Pulmonary artery endothelial cell (primary cell): ENCODE results near the gene TNKS1BP1. TPM values are rescaled to one million over a fixed set of nuclear protein-coding genes. Genes with fewer than 3 reads are reported as not detected.

ENCODE experiments used
- DNase-seq: peaks from one replicate; pipeline ENCODE4 v3.0.0-alpha.2; 2011; ENCODE audit warnings: low read depth, low spot score
- total RNA-seq: library from RNA; depleted of rRNA; stranded (reverse); fragments of >200 nt; gene quantifications from 2 replicates; pipeline ENCODE4 v1.2.3, GENCODE V29; 2014

The TNKS1BP1 gene
- total RNA-seq, 1 donor from 2014 or later: 107 TPM

DNA sequence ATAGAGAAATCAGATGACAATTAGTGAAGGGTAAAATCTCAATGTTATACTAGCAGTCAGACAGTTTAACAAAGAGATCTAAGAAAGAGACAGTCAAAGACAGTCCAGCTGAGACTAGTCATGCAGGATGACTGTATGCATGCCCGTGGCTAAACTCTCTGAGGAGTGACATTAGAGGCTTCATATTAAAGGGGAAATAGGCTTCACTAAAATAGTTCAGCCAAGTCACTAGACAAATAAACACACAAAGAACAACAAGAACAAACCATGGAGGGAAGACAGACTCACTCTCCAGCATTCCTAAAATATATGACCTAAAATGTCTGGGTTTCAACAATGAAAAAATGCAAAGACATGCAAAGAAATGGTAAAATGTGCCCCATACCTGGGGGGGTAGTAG, 69.1 kb downstream of the TNKS1BP1 start:
- no peak for DNase-seq

DNA sequence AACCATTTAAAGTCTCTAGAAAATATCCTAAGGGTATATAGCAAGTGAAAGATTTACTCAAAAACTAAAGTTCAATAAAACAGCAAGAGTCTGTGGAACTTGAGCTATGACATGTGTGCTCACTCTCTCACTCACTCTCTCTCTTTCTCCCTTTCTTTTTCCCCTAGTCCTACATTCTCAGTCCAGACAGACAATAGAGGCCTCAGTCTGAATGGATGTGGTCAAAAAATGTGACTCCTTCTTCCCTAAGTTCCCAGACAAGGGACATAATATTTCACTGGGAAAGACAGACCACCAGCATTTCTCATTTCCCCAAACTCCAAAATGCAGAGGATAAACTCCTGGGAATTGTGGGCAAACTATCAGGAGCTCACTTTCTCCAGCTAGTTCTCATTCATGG, 70.1 kb downstream of the TNKS1BP1 start:
- DNase-seq: no peak

DNA sequence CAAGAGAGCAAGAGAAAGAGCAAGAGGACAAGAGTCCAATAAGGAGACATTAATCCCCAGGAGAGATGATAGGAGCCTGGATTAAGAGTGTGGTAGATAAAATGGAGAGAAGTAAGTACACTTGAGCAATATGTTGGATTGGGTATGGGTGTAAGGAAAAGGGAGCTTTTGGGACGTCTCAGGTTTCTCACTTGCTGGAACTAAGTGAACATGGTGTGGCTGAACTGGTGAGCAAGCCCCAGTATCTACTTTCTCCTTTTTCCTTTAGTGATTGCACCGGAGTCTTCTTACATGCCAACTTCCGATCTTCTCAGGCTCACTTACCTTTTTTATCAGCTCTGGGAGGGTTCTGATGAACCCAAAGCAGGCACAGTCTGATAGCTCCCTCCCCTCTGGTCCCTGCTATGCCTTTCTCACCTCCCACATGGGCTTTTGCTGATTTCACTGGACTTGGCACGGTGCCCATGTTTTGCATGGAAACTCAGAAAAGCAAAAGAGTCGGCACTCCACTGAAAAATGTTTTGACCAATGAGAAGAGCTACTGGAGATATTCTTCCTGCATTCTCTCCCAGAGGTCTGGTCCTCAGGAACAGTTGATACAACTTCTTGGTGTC, 73.2 kb downstream of the TNKS1BP1 start:
- DNase-seq: no peak

DNA sequence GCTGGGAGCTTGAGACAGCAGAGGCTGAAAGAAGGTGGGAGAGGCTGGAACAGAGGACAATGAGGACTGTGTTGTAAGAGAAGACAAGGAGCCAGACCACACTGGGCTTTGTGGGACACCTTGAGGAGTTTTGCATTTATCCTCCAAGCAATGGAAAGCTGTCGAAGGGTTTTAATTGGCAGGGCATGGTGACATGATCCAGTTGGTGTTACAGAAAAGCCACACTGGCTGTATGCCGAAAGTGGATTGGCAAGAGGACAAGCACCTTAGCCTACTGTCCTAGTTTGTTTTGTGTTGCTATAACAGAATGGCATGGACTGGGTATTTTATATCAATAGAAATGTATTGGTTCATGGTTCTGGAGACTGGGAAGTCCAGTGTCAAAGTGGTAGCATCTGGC, 73.7 kb downstream of the TNKS1BP1 start:
- no peak for DNase-seq

Other genes with a start within 250 kb of the TNKS1BP1 start
- not detected in 2 replicates for gene LRRC55, start 143.0 kb downstream of the TNKS1BP1 start, total RNA-seq
- gene APLNR, start 87.7 kb downstream of the TNKS1BP1 start, total RNA-seq: not detected in 2 replicates
- 102 and 115 TPM in 2 replicates for gene SSRP1, start 10.9 kb upstream of the TNKS1BP1 start, total RNA-seq
- gene P2RX3, start 13.4 kb upstream of the TNKS1BP1 start, total RNA-seq: not detected in 2 replicates
- not detected in 2 replicates for gene PRG3, start 56.2 kb upstream of the TNKS1BP1 start, total RNA-seq
- gene PRG2, start 65.7 kb upstream of the TNKS1BP1 start, total RNA-seq: 0.40 TPM in 1 of 2 replicates, not detected in the other
- gene SLC43A3, start 102.2 kb upstream of the TNKS1BP1 start, total RNA-seq: 48.0 and 74.0 TPM in 2 replicates
- gene RTN4RL2, start 135.6 kb upstream of the TNKS1BP1 start, total RNA-seq: 0.07 TPM in 2 replicates
- gene SLC43A1, start 190.8 kb upstream of the TNKS1BP1 start, total RNA-seq: 14.1 and 15.6 TPM in 2 replicates
- gene TIMM10, start 205.8 kb upstream of the TNKS1BP1 start, total RNA-seq: 52.2 and 74.4 TPM in 2 replicates
- gene SMTNL1, start 212.6 kb upstream of the TNKS1BP1 start, total RNA-seq: not detected in 2 replicates
- 34.5 and 47.3 TPM in 2 replicates for gene UBE2L6, start 242.7 kb upstream of the TNKS1BP1 start, total RNA-seq